GM12801 (cell line): ENCODE measurements around the gene FRMD4A.

ENCODE experiments used
- CTCF ChIP-seq: IDR thresholded peaks from one replicate; pipeline ENCODE4 v1.5.1; 2011; ENCODE audit warnings: control low read depth; ENCODE audit not compliant: insufficient read length; ENCODE audit errors: extremely low read depth

FRMD4A gene

GRCh38 chr10:13665516-13666262 is 665.0 kb downstream of the FRMD4A start:
- no peak for TF ChIP-seq CTCF

- no peak for TF ChIP-seq CTCF
These were observed 669.5 kb downstream of the FRMD4A start for GRCh38 chr10:13661256-13661655.

DNA sequence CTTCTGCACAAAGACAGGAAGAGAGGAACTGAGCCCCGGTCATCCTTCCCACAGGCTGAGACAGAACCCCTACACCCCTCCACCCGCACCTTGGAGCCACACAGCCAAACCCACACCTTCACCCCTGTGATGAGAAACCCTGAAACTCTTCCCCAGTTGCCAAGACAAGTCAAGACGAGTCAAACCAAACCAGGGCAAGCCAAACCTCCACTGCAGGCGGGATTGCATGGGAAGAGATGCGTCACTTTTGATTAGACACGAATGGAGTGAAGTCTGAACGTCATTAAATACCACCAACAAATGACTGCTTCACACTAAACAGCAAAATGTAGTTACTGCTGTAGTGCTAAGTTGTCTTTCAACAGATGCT is 670.2 kb downstream of the FRMD4A start:
- no peak for TF ChIP-seq CTCF

DNA sequence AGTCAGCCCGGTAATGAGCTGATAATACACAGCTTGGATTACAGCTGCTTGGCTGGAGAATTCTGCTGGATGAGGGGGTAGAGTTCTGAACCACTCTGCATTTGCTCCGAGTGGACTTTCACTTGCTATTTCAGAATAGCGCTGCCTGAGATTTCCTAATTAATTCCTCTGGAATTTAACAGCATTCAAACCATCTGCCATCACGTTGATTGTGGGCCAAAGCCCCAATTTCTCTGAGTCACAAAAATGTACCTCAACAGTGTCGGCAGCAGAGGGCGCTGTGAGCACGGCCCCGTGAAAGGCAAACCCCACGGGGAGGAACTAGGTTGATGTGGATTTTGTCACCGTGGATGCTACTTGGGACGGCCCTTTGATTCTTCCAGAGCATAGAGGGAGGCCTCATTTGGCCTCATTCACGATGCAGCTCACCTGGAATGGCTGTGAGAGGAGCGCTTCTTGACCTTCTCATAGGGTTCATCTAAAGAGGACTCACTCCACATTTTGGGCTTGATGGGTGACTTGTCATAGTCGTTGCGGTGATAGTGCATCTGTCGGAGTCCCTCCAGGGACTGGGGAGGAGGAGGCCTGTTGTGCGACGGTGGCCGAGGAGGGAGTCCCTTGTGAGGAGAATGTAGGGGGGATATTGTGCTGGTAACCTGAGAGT is 670.7 kb downstream of the FRMD4A start:
- no peak for TF ChIP-seq CTCF

DNA sequence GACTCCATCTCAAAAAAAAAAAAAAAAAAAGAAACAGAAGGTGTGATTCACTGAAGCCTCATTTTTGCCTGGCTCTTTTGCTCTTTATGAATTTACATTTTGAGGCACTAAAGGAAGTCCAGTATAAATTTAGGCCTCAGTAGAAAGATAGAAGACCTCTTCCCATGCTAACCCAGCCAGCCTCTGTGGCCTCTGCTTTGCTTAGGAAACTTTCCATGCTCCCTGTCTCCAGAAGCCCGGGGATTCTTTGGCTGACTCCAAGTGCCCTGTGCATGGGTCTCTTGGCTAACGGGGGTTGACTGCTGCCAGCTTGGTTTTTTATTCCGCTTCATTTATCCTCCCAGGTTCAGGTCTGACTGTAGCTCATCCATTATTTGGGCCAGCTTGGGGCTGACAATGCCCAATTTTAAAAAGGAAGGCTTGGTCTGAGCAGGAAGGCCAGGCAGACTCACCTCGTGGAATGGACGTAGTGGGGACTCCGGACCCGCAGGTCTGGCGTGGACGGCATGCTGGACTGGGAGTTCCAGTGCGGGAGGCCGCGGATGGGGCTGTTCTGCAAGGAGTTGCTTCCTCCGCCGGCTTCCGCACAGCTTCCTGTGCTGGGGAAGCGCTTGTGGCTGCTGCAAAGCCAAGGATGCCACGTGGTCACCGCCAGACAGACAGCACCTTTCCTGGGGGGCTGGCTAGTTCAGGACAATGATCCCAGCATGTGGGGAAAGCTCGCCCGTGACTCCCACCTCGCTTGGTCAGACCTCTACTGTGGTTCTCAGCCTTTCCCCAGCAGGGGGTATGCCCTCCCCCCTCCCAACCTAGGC is 671.6 kb downstream of the FRMD4A start:
- TF ChIP-seq CTCF, result no peak

- no peak for TF ChIP-seq CTCF
These were observed 672.5 kb downstream of the FRMD4A start for GRCh38 chr10:13658264-13658663.

- no peak for TF ChIP-seq CTCF
These were observed 673.5 kb downstream of the FRMD4A start for GRCh38 chr10:13657101-13657680.
